HEK293T (cell line): ENCODE measurements around the gene LRP1B.

ENCODE experiments used
- CTCF ChIA-PET: fragments of 350-600 bp; formaldehyde crosslinking; extraction: SDS; loops from one replicate; lab custom pipeline; 2021; ENCODE audit warnings: antibody characterized with exemption, inconsistent platforms; lab: Yijun Ruan, JAX
- POLR2A ChIA-PET: fragments of 350-600 bp; formaldehyde crosslinking; extraction: SDS; loops from one replicate; lab custom pipeline; 2020; ENCODE audit warnings: antibody characterized with exemption, inconsistent platforms; lab: Yijun Ruan, JAX
- DNase-seq: peaks from one replicate; pipeline ENCODE4 v3.0.0; 2012; ENCODE audit warnings: mixed read lengths; ENCODE audit errors: extremely low spot score
- ARNT ChIP-seq: fragments of 450-650 bp; IDR thresholded peaks from 2 replicates; pipeline ENCODE4 v1.6.1; 2017; ENCODE audit warnings: mild to moderate bottlenecking
- BHLHE40 ChIP-seq: fragments of 450-650 bp; IDR thresholded peaks from 2 replicates; pipeline ENCODE4 v1.6.1; 2016; ENCODE audit warnings: mild to moderate bottlenecking, moderate library complexity, borderline replicate concordance
- CTBP1 ChIP-seq: fragments of 450-650 bp; IDR thresholded peaks from 2 replicates; pipeline ENCODE4 v1.6.1; 2016; ENCODE audit warnings: borderline replicate concordance
- ELF4 ChIP-seq: fragments of 450-650 bp; IDR thresholded peaks from 2 replicates; pipeline ENCODE4 v1.6.1; 2017; ENCODE audit warnings: antibody characterized with exemption
- FOXA1 ChIP-seq: fragments of 450-650 bp; IDR thresholded peaks from 2 replicates; pipeline ENCODE4 v1.6.1; 2016; ENCODE audit warnings: mild to moderate bottlenecking
- FOXK2 ChIP-seq: fragments of 450-650 bp; IDR thresholded peaks from 2 replicates; pipeline ENCODE4 v1.6.1; 2016; ENCODE audit warnings: mild to moderate bottlenecking
- FOXM1 ChIP-seq: fragments of 450-650 bp; IDR thresholded peaks from 2 replicates; pipeline ENCODE4 v1.6.1; 2017; ENCODE audit warnings: mild to moderate bottlenecking, borderline replicate concordance
- HDGF ChIP-seq: fragments of 450-650 bp; IDR thresholded peaks from 2 replicates; pipeline ENCODE4 v1.6.1; 2017; ENCODE audit warnings: antibody characterized with exemption, borderline replicate concordance
- L3MBTL2 ChIP-seq: fragments of 450-650 bp; conservative IDR thresholded peaks from 2 replicates; pipeline ENCODE4 v1.6.1; 2016; ENCODE audit warnings: mild to moderate bottlenecking
- LEF1 ChIP-seq: fragments of 450-650 bp; IDR thresholded peaks from 2 replicates; pipeline ENCODE4 v1.6.1; 2017; ENCODE audit warnings: mild to moderate bottlenecking, borderline replicate concordance
- NFRKB ChIP-seq: fragments of 450-650 bp; IDR thresholded peaks from 2 replicates; pipeline ENCODE4 v1.6.1; 2016; ENCODE audit warnings: mild to moderate bottlenecking, moderate library complexity
- PKNOX1 ChIP-seq: fragments of 450-650 bp; IDR thresholded peaks from 2 replicates; pipeline ENCODE4 v1.6.1; 2016
- SP1 ChIP-seq: fragments of 450-650 bp; IDR thresholded peaks from 2 replicates; pipeline ENCODE4 v1.6.1; 2017
- SUZ12 ChIP-seq: fragments of 450-650 bp; IDR thresholded peaks from 2 replicates; pipeline ENCODE4 v1.6.1; 2016; ENCODE audit warnings: mild to moderate bottlenecking
- TARDBP ChIP-seq: fragments of 450-650 bp; IDR thresholded peaks from 2 replicates; pipeline ENCODE4 v1.6.1; 2016
- ZNF384 ChIP-seq: fragments of 450-650 bp; IDR thresholded peaks from 2 replicates; pipeline ENCODE4 v1.6.1; 2016

LRP1B gene

DNA sequence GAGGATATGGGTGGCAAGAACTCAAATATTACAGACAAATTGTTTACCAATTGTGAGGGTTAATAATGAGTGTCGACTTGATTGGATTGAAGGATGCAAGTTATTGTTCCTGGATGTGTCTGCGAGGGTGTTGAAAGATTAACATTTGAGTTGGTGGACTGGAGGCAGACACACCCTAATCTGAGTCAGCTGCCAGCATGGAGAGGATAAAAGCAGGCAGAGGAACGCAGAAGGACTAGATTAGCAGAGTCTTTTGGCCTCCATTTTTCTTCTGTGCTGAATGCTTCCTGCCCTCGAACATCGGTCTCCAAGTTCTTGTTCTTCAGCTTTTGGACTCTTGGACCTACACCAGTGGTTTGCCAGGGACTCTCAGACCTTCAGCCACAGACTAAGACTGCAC, 1503.7 kb downstream of the LRP1B start:
- CTCF ChIA-PET = no interaction called here
- POLR2A ChIA-PET = no interaction called here
- DNase-seq = no peak
- TF ChIP-seq BHLHE40 (no peak), FOXA1 (no peak), CTBP1 (no peak), NFRKB (no peak), PKNOX1 (no peak), ELF4 (no peak), TARDBP (no peak), LEF1 (no peak), SUZ12 (no peak), FOXK2 (no peak), L3MBTL2 (no peak)

DNA sequence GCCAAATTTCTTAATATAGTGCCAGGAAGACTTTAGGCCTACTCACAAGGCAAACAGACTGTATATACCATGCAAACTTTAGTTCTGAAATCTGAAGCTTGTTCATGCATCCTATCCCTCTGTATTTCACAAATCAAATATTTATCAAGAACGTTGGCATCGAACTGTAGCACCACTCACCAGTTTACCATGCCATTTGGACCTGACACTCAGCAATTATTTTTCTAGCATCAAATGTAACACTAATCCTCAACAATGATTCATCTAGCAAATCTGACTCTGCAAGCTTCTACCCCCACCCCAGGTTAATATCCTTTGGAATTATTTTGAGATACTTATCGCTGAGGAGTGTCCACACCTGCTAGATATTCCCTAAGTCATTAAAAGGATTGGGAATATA, 1506.6 kb downstream of the LRP1B start:
- POLR2A ChIA-PET = no interaction called here
- TF ChIP-seq PKNOX1 = no peak
- TF ChIP-seq FOXK2 = no peak
- TF ChIP-seq L3MBTL2 = no peak
- no peak for TF ChIP-seq ARNT
- no peak for TF ChIP-seq FOXM1
- TF ChIP-seq ZNF384 = no peak
- TF ChIP-seq BHLHE40 = no peak
- DNase-seq = no peak
- CTCF ChIA-PET = no interaction called here

GRCh38 chr2:140621583-140622362, 1509.0 kb downstream of the LRP1B start:
- POLR2A ChIA-PET = no interaction called here
- CTCF ChIA-PET = no interaction called here
- TF ChIP-seq HDGF (no peak), L3MBTL2 (no peak), FOXA1 (no peak), TARDBP (no peak), NFRKB (no peak), ELF4 (no peak), LEF1 (no peak), ZNF384 (no peak), SP1 (no peak), FOXK2 (no peak), ARNT (no peak), CTBP1 (no peak)
- DNase-seq = no peak

DNA sequence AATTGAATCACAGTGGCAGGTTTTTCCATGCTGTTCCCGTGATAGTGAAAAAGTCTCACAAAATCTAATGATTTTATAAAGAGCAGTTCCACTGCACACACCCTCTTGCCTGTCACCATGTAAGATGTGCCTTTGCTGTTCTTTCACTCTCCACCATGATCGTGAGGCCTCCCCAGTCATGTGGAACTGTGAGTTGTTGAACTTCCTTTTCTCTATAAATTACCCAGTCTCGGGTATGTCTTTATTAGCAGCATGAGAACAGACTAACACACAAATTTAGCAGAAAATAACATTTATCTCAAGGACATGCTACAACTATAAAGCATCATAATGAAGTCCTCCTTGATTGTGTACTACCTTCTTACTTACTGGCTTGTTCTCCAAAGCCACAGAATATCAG, 1526.0 kb downstream of the LRP1B start:
- ChIA-PET POLR2A (no interaction called here), CTCF (no interaction called here)
- DNase-seq = no peak
- no peak for TF ChIP-seq FOXM1

DNA sequence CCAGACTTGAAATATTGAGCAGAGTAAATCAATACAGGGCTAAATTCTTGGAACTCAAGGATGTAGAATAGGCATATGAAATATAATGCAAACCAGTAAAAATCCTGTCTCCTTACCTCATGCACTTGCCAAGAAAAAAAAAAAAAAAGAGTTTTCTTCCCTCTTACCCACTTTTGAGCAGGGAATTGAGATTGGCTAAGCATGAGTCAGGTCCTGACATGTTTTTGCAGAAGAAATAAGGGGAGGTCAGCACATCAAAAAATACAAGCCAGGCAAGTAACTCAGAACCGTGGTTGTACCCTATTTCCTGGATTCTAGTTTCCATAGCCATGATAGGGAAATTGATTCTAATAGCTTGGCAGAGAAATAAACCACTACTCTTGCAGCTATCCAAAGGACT, 1526.7 kb downstream of the LRP1B start:
- CTCF ChIA-PET = no interaction called here
- TF ChIP-seq NFRKB (no peak), TARDBP (no peak), FOXA1 (no peak), HDGF (no peak), LEF1 (no peak), SUZ12 (no peak), PKNOX1 (no peak), CTBP1 (no peak), ARNT (no peak), SP1 (no peak), L3MBTL2 (no peak), ZNF384 (no peak), BHLHE40 (no peak), ELF4 (no peak), FOXK2 (no peak), FOXM1 (no peak)
- DNase-seq = no peak
- POLR2A ChIA-PET = no interaction called here

GRCh38 chr2:140603416-140603815, 1527.4 kb downstream of the LRP1B start:
- TF ChIP-seq BHLHE40 (no peak), ARNT (no peak), FOXA1 (no peak), TARDBP (no peak), ZNF384 (no peak), SP1 (no peak), FOXM1 (no peak), LEF1 (no peak), PKNOX1 (no peak), NFRKB (no peak), SUZ12 (no peak), CTBP1 (no peak), ELF4 (no peak), L3MBTL2 (no peak), HDGF (no peak), FOXK2 (no peak)
- no peak for DNase-seq
- POLR2A ChIA-PET = no interaction called here
- CTCF ChIA-PET = no interaction called here
